Neural progenitor cell (in vitro differentiated cells): Measurements from ENCODE around the gene FGF21. TPM values are rescaled to one million over a fixed set of nuclear protein-coding genes. Genes with fewer than 3 reads are reported as not detected.

ENCODE experiments used
- DNase-seq: peaks from one replicate; pipeline ENCODE4 v3.0.0-alpha.2; 2016; ENCODE audit warnings: low spot score
- H2AFZ ChIP-seq: fragments of 200-600 bp; sonication (generic); replicated peaks from 2 replicates; pipeline ENCODE4 v1.6.1; 2016; ENCODE audit warnings: antibody characterized with exemption
- H3F3A ChIP-seq: fragments of 200-600 bp; sonication (generic); 2 replicates; pipeline ENCODE4 v1.6.1; 2016; ENCODE audit warnings: antibody characterized with exemption, low read depth
- H3K27ac ChIP-seq: fragments of 200-600 bp; sonication (generic); 2 replicates; pipeline ENCODE4 v1.5.1; 2016; ENCODE audit warnings: mild to moderate bottlenecking
- H3K27me3 ChIP-seq: fragments of 200-600 bp; sonication (generic); 2 replicates; pipeline ENCODE4 v1.6.1; 2016; ENCODE audit warnings: mild to moderate bottlenecking, moderate library complexity
- H3K36me3 ChIP-seq: fragments of 200-600 bp; sonication (generic); 2 replicates; pipeline ENCODE4 v1.5.1; 2016
- H3K4me1 ChIP-seq: fragments of 200-600 bp; sonication (generic); 2 replicates; pipeline ENCODE4 v1.6.1; 2016; ENCODE audit warnings: mixed run types
- H3K4me2 ChIP-seq: fragments of 200-600 bp; sonication (generic); 2 replicates; pipeline ENCODE4 v1.6.1; 2016
- H3K4me3 ChIP-seq: fragments of 200-600 bp; sonication (generic); 2 replicates; pipeline ENCODE4 v1.5.1; 2016
- H3K79me2 ChIP-seq: fragments of 200-600 bp; sonication (generic); 2 replicates; pipeline ENCODE4 v1.6.1; 2016; ENCODE audit warnings: low read depth
- H3K9ac ChIP-seq: fragments of 200-600 bp; sonication (generic); 2 replicates; pipeline ENCODE4 v1.6.1; 2016
- H3K9me3 ChIP-seq: fragments of 200-600 bp; sonication (generic); 2 replicates; pipeline ENCODE4 v1.5.1; 2016; ENCODE audit warnings: low read depth
- H4K20me1 ChIP-seq: fragments of 200-600 bp; sonication (generic); 2 replicates; pipeline ENCODE4 v1.6.1; 2016; ENCODE audit warnings: low read depth
- H3K27ac Mint-ChIP-seq: 3 replicates; pipeline ENCODE4 v1.8.0; 2021; ENCODE audit warnings: mixed read lengths
- H3K27me3 Mint-ChIP-seq: 2 replicates; pipeline ENCODE4 v1.8.0; 2022; ENCODE audit warnings: low read depth, mild to moderate bottlenecking, inconsistent platforms, moderate library complexity, mixed read lengths; ENCODE audit not compliant: insufficient read depth
- H3K36me3 Mint-ChIP-seq: 3 replicates; pipeline ENCODE4 v1.8.0; 2021; ENCODE audit warnings: mixed read lengths
- H3K4me1 Mint-ChIP-seq: 3 replicates; pipeline ENCODE4 v1.8.0; 2021; ENCODE audit warnings: mixed read lengths
- H3K4me3 Mint-ChIP-seq: 3 replicates; pipeline ENCODE4 v1.8.0; 2021; ENCODE audit warnings: mild to moderate bottlenecking, moderate library complexity, mixed read lengths
- H3K9me3 Mint-ChIP-seq: 3 replicates; pipeline ENCODE4 v1.8.0; 2020; ENCODE audit warnings: mixed read lengths
- CTCF ChIP-seq: fragments of 200-600 bp; sonication (generic); IDR thresholded peaks from 2 replicates; pipeline ENCODE4 v1.5.1; 2017; ENCODE audit warnings: antibody characterized with exemption, mild to moderate bottlenecking
- EZH2 ChIP-seq: fragments of 200-600 bp; sonication (generic); IDR thresholded peaks from 2 replicates; pipeline ENCODE4 v1.6.1; 2017; ENCODE audit warnings: antibody characterized with exemption, mild to moderate bottlenecking, moderate library complexity
- EZH2phosphoT487 ChIP-seq: fragments of 200-600 bp; sonication (generic); IDR thresholded peaks from 2 replicates; pipeline ENCODE4 v1.6.1; 2017; ENCODE audit warnings: antibody characterized with exemption
- total RNA-seq: library from RNA; depleted of rRNA; stranded (reverse); fragments of >200 nt; gene quantifications from 2 replicates; pipeline ENCODE4 v1.2.3, GENCODE V29; 2015; ENCODE audit warnings: low replicate concordance

FGF21 gene
- total RNA-seq, 1 donor from 2014 or later = not detected

GRCh38 chr19:48756212-48756611 lies 888 bp downstream of the FGF21 start:
- no peaks in the 10 kb centered on the region for H3K9me3 ChIP-seq
- DNase-seq = no peak
- Mint-ChIP-seq H3K27me3 (peaks cover 32% of the 10 kb centered on the region), H3K4me1 (peaks cover 18% of the 10 kb centered on the region), H3K36me3 (peaks cover 4% of the 10 kb centered on the region), H3K27ac (no peak overlapping the region), H3K9me3 (peaks cover 1% of the 10 kb centered on the region), H3K4me3 (no peak overlapping the region)
- no peak overlapping the region for H3K4me3 ChIP-seq
- TF ChIP-seq CTCF (no peak), EZH2phosphoT487 (no peak), EZH2 (no peak)
- H3K9ac ChIP-seq = no peak overlapping the region
- H3K36me3 ChIP-seq = no peaks in the 10 kb centered on the region
- H3K4me2 ChIP-seq = no peak overlapping the region
- H2AFZ ChIP-seq = no peak overlapping the region
- H3K79me2 ChIP-seq = peaks cover 12% of the 10 kb centered on the region
- H3F3A ChIP-seq = peaks cover 13% of the 10 kb centered on the region
- peaks cover 11% of the 10 kb centered on the region for H3K27me3 ChIP-seq
- H3K4me1 ChIP-seq = no peaks in the 10 kb centered on the region
- H4K20me1 ChIP-seq = no peaks in the 10 kb centered on the region
- H3K27ac ChIP-seq = no peak overlapping the region

GRCh38 chr19:48756686-48757085 lies 1.4 kb downstream of the FGF21 start:
- Histone ChIP-seq H3K9me3 (no peaks in the 10 kb centered on the region), H3K27ac (no peak overlapping the region), H3K79me2 (peaks cover 7% of the 10 kb centered on the region), H3K27me3 (peaks cover 15% of the 10 kb centered on the region), H3K4me3 (no peak overlapping the region), H3K36me3 (no peaks in the 10 kb centered on the region), H3F3A (peaks cover 13% of the 10 kb centered on the region), H3K4me2 (no peak overlapping the region), H4K20me1 (no peaks in the 10 kb centered on the region), H2AFZ (no peak overlapping the region), H3K4me1 (no peaks in the 10 kb centered on the region), H3K9ac (no peak overlapping the region)
- Mint-ChIP-seq H3K27me3 (peaks cover 27% of the 10 kb centered on the region), H3K9me3 (peaks cover 1% of the 10 kb centered on the region), H3K27ac (no peak overlapping the region), H3K4me3 (no peak overlapping the region), H3K4me1 (peaks cover 16% of the 10 kb centered on the region), H3K36me3 (peaks cover 4% of the 10 kb centered on the region)
- TF ChIP-seq CTCF = no peak
- TF ChIP-seq EZH2phosphoT487 = no peak
- no peak for TF ChIP-seq EZH2
- no peak for DNase-seq

- Histone ChIP-seq H3F3A (peaks cover 13% of the 10 kb centered on the region), H3K27ac (no peak overlapping the region), H3K4me1 (no peaks in the 10 kb centered on the region), H4K20me1 (no peaks in the 10 kb centered on the region), H3K4me2 (no peak overlapping the region), H3K36me3 (no peaks in the 10 kb centered on the region), H3K27me3 (peaks cover 15% of the 10 kb centered on the region), H3K9ac (no peak overlapping the region), H3K9me3 (no peaks in the 10 kb centered on the region), H3K4me3 (no peak overlapping the region), H2AFZ (no peak overlapping the region), H3K79me2 (peaks cover 2% of the 10 kb centered on the region)
- TF ChIP-seq EZH2 (no peak), CTCF (no peak), EZH2phosphoT487 (no peak)
- Mint-ChIP-seq H3K4me1 (peaks cover 14% of the 10 kb centered on the region), H3K27me3 (peaks cover 24% of the 10 kb centered on the region), H3K4me3 (no peak overlapping the region), H3K27ac (no peak overlapping the region), H3K9me3 (peaks cover 1% of the 10 kb centered on the region), H3K36me3 (peaks cover 4% of the 10 kb centered on the region)
- DNase-seq = no peak
Measured at GRCh38 chr19:48757089-48757675, 1.9 kb downstream of the FGF21 start.
